Mucosa of stomach (tissue), 1 donor: ENCODE measurements around the gene TMSB4X.
"Not testable (repeated sequence)": the region's sequence is repeated elsewhere in the genome, so short reads cannot be mapped to it uniquely, and the experiment has no call there.

Source experiments
- H3K27me3 ChIP-seq: one replicate; pipeline ENCODE4 v1.7.0; 2013; ENCODE audit warnings: mild to moderate bottlenecking, low read length; ENCODE audit not compliant: control insufficient read depth, insufficient read depth
- H3K36me3 ChIP-seq: one replicate; pipeline ENCODE4 v1.7.0; 2013; ENCODE audit warnings: low read length; ENCODE audit not compliant: control insufficient read depth, insufficient read depth
- H3K4me1 ChIP-seq: one replicate; pipeline ENCODE4 v1.7.0; 2013; ENCODE audit warnings: mild to moderate bottlenecking, low read length; ENCODE audit not compliant: control insufficient read depth, insufficient read depth
- H3K4me3 ChIP-seq: one replicate; pipeline ENCODE4 v1.7.0; 2013; ENCODE audit warnings: low read length
- H3K9ac ChIP-seq: one replicate; pipeline ENCODE4 v1.7.0; 2013; ENCODE audit warnings: mild to moderate bottlenecking, low read length, moderate library complexity
- H3K9me3 ChIP-seq: one replicate; pipeline ENCODE4 v1.7.0; 2013; ENCODE audit warnings: mild to moderate bottlenecking, low read length, moderate library complexity; ENCODE audit not compliant: control insufficient read depth
- donor health status: Pancreatic carcinoma.

The TMSB4X gene

DNA sequence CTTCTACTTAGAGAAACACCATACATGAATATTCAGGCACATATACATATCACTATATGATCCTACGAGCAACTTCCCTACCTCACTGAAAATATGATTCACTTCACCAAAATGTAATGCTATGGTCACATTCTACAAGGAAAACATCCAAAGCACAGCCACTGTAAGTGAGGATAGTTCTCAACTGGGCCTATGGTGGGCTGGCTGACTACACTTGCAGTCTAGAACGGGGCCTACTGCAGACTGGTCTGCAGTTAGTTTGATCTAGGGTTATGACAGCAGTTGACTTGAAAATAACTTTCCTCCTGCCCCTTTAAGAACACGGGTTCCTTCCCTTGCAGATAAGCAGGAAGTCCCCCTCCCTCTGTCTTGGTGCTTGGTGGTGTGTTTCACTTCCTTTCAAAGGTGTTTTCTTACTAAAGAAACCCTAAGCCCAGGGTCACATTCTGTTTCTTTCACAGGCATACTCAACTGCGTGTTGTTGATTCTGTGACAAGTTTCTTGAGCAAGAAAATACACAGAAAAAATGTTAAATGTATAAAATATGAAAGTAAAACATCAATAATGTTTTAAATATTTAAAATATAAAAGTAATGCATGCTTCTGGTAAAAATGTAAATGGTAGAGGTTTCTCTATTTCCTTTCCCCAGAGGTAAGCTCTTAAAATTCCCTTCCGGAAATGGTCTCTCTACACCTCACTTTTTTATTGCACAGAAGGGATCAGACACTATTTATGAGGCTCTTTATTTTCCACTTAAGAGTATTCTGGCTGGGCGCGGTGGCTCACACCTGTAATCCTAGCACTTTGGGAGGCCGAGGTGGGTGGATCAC is 18.0 kb upstream of the TMSB4X start:
- H3K4me3 ChIP-seq, result no peak overlapping the region
- H3K9me3 ChIP-seq, result no peaks in the 10 kb centered on the region
- no peaks in the 10 kb centered on the region for H3K27me3 ChIP-seq
- no peaks in the 10 kb centered on the region for H3K36me3 ChIP-seq
- H3K4me1 ChIP-seq, result peaks cover 24% of the 10 kb centered on the region
- peak overlapping the region; percentile 31 for H3K9ac ChIP-seq

DNA sequence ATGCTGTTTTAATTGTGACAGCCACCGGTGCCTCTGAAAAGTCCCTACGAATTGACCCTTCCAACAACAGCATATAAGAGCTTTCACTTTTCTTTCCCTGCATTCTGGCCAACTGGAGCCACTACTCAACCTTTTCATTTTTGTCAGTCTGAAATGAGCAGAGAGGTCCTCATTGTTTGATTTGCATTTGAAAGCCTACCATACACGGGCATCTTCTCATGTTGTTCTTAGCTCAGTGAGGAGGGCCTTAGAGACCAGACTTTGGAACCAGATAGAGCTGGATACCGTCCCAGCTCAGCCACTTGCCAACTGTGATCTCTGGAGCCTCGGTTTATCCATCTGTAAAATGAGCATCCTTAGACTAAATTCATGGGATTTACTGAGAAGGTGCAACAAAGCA is 16.9 kb upstream of the TMSB4X start:
- peaks cover 24% of the 10 kb centered on the region for H3K4me1 ChIP-seq
- H3K9ac ChIP-seq, result no peak overlapping the region
- H3K9me3 ChIP-seq, result no peaks in the 10 kb centered on the region
- H3K4me3 ChIP-seq, result no peak overlapping the region
- no peaks in the 10 kb centered on the region for H3K27me3 ChIP-seq
- H3K36me3 ChIP-seq, result no peaks in the 10 kb centered on the region

DNA sequence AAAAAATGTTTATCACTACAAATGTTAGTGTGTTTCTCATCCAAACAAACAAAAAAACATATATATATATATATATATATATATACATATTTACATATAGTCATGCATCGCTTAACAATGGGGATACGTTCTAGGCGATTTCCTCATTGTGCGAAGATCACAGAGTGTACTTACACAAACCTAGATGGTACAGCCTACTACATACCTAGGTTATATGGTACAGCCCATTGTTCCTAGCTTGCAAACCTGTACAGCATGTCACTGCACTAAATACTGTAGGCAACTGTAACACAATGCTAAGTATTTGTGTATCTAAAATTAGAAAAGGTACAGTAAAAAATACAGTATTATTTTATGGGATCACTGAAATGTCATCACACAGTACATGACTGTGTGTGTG is 16.4 kb upstream of the TMSB4X start:
- Histone ChIP-seq H3K36me3 (no peaks in the 10 kb centered on the region), H3K9ac (no peak overlapping the region), H3K4me1 (peaks cover 24% of the 10 kb centered on the region), H3K4me3 (no peak overlapping the region), H3K9me3 (no peaks in the 10 kb centered on the region), H3K27me3 (no peaks in the 10 kb centered on the region)

DNA sequence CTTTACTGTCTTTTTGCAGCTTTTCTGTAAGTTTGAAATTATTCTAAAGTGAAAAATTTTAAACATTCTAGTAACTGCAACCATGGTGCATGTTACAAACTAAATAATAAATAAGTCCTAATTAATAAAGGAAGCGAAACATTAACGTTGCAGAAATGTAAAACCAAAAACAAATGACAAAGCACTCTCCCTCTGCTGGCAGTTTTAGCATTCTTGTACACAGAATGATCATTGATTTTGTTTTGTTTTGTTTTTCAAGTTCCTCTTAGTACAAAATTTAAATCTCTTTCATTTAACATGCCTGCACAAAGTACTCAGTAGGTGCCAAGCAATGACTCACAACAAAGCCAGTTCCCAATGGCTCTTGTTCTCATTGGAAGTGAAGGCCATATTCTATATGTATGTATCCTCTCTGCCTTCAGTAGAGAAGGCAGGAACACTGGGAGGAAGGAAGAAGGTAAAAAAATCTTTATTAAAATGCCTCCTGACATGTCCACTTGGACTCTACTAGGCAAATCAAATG is 13.7 kb upstream of the TMSB4X start:
- H3K27me3 ChIP-seq, result no peaks in the 10 kb centered on the region
- H3K9ac ChIP-seq, result no peak overlapping the region
- H3K9me3 ChIP-seq, result no peaks in the 10 kb centered on the region
- H3K4me3 ChIP-seq, result no peak overlapping the region
- no peaks in the 10 kb centered on the region for H3K36me3 ChIP-seq
- peaks cover 10% of the 10 kb centered on the region for H3K4me1 ChIP-seq

DNA sequence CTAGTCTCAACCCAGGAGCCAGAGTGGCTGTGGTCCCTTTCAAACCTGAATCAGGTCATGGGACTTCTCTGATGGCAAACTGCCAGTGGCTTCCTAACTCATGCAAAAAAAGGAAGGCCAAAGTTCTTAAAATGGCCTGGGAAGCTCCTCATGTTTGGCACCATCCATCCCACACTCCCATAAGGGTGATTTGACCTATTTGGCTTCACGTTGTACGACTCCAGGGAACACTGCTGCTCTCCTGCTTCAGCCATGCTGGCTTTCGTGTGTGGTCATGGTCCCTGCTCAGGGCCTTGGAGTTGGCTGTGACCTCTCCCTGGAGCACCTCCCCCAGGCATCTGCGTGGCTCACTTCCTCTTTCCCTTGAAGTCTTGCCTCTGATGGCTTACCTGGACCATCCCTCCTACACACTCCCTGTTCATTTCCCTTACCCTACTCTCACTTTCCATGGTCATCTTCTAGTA is 12.8 kb upstream of the TMSB4X start:
- Histone ChIP-seq H3K36me3 (no peaks in the 10 kb centered on the region), H3K4me3 (no peak overlapping the region), H3K27me3 (no peaks in the 10 kb centered on the region), H3K9me3 (no peaks in the 10 kb centered on the region), H3K9ac (no peak overlapping the region), H3K4me1 (peaks cover 3% of the 10 kb centered on the region)

DNA sequence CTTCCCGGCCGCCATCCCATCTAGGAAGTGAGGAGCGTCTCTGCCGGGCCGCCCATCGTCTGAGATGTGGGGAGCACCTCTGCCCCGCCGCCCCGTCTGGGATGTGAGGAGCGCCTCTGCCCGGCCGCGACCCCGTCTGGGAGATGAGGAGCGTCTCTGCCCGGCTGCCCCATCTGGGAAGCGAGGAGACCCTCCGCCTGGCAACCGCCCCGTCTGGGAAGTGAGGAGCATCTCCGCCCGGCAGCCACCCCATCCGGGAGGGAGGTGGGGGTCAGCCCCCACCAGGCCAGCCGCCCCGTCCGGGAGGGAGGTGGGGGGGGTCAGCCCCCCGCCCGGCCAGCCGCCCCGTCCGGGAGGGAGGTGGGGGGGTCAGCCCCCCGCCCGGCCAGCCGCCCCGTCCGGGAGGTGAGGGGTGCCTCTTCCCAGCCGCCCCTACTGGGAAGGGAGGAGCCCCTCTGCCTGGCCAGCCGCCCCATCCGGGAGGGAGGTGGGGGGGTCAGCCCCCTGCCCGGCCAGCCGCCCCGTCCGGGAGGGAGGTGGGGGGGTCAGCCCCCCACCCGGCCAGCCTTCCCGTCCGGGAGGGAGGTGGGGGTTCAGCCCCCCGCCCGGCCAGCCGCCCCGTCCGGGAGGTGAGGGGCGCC is 11.6 kb upstream of the TMSB4X start:
- H3K9ac ChIP-seq, H3K36me3 ChIP-seq, H3K9me3 ChIP-seq, H3K27me3 ChIP-seq, H3K4me1 ChIP-seq, H3K4me3 ChIP-seq: not testable (repeated sequence)

DNA sequence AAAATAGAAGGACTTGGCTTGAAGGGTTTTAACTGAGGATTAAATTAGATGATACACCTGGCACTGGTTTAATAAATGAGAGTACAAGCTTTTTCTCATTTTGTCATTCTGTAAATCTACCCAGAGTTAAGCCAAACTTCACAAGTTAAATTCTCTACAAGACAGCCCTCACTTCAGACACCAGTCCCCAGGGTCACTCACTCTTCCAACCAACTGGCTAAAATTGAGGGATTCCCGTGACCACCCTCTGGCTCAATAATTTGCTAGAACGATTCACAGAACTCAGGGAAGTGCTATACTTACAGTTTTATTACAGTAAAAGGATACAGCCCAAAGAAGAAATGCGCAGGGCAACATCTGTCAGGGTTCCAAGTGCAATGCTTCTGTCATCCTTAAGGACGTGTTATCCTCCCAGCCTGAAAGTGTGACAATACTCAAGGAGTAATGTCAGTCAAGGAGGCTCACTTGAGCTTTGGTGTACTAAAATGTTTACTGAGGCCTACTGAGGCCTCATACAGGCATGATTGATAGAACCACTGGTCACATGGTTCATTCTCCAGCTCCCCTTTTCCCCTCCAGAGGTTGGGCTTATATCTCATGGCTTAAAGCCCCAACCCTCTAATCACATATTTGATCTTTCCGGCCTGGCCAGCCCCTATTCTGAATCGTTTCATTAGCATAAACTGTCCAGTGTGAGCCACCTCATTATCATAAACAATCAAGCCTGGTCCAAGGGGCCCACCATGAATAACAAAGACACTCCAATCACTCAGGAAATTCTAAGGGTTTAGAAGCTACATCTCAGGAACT is 9.6 kb upstream of the TMSB4X start:
- H3K4me3 ChIP-seq, result no peak overlapping the region
- no peaks in the 10 kb centered on the region for H3K27me3 ChIP-seq
- no peaks in the 10 kb centered on the region for H3K9me3 ChIP-seq
- no peaks in the 10 kb centered on the region for H3K4me1 ChIP-seq
- no peaks in the 10 kb centered on the region for H3K36me3 ChIP-seq
- no peak overlapping the region for H3K9ac ChIP-seq

DNA sequence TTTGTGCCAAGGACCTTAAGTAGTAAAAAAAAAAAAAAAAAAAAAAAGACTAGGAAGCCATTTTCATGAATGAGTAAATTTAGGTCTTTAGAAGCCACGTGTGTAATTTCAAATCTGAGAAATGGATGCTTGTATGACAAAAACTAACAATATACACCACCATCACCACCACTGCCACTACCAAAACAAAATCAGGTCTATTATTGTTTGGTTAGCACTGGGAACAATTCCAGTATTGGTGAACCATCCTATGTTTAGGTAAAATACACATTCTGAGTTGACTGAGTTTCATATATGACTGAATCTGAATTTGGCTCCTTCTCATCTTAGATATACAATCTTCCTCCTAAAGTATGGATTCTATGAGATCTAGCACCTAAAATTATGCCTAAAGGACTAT is 8.8 kb upstream of the TMSB4X start:
- Histone ChIP-seq H3K27me3 (no peaks in the 10 kb centered on the region), H3K36me3 (no peaks in the 10 kb centered on the region), H3K4me1 (peaks cover 6% of the 10 kb centered on the region), H3K9ac (no peak overlapping the region), H3K9me3 (no peaks in the 10 kb centered on the region), H3K4me3 (no peak overlapping the region)

DNA sequence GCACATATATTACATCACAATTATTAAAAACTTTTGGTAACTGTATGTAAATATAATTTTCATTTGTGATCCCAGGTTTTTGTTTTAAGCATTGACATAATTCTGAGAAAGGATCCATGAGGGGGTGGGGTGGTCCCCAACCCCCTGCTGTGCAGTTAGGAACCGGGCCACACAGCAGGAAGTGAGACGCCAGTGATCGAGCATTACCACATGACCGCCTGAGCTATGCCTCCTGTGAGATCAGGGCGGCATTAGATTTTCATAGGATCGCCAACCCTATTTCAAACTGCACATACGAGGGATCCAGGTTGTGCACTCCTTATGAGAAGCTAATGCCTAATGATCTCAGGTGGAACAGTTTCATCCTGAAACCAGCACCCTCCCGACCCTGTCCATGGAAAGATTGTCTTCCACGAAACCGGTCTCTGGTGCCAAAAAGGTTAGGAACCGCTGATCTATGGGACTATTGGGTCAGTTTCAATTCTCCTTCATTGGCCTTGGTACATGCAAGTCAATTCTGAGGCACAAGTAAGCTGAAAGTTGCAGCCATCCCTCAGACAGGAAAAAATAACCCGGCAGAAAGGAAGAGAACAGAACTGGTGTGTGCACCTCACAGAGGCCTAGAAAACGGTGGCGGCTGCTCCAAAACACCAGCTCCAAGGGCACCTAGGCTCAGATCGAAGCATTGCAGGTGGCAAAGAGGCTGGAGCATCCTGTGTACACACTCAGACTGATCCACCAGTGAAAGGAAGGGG is 7.0 kb upstream of the TMSB4X start:
- Histone ChIP-seq H3K36me3 (no peaks in the 10 kb centered on the region), H3K4me1 (peaks cover 18% of the 10 kb centered on the region), H3K9me3 (no peaks in the 10 kb centered on the region), H3K4me3 (no peak overlapping the region), H3K27me3 (no peaks in the 10 kb centered on the region), H3K9ac (no peak overlapping the region)

DNA sequence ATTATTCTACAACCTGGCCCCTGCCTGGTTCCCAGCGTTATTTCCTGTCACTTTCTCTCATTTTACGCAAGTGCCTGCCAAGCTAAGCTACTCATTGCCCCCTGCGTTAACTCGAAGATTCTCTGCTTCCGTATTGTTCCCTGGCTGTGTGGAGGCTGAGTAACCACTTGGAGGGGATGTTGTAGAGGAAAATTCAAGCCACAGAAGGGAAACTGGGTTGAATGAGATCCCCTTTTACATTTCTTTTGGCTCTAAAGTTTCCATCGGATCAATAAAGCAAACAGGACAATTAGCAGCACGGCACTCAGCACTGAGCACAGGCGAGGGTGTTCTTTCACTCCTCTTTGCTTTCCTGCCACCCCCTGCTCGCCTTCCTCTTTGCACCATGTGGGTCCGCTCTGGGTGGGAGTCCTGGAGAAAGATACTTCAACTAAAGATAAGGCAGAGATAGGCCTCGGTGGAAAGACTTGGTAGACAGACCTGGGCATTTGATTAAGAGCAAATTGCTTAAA is 4.2 kb upstream of the TMSB4X start:
- H3K9me3 ChIP-seq, result no peaks in the 10 kb centered on the region
- H3K27me3 ChIP-seq, result no peaks in the 10 kb centered on the region
- H3K4me1 ChIP-seq, result peaks cover 18% of the 10 kb centered on the region
- H3K36me3 ChIP-seq, result peaks cover 7% of the 10 kb centered on the region
- no peak overlapping the region for H3K4me3 ChIP-seq
- H3K9ac ChIP-seq, result peak overlapping the region; percentile 90

DNA sequence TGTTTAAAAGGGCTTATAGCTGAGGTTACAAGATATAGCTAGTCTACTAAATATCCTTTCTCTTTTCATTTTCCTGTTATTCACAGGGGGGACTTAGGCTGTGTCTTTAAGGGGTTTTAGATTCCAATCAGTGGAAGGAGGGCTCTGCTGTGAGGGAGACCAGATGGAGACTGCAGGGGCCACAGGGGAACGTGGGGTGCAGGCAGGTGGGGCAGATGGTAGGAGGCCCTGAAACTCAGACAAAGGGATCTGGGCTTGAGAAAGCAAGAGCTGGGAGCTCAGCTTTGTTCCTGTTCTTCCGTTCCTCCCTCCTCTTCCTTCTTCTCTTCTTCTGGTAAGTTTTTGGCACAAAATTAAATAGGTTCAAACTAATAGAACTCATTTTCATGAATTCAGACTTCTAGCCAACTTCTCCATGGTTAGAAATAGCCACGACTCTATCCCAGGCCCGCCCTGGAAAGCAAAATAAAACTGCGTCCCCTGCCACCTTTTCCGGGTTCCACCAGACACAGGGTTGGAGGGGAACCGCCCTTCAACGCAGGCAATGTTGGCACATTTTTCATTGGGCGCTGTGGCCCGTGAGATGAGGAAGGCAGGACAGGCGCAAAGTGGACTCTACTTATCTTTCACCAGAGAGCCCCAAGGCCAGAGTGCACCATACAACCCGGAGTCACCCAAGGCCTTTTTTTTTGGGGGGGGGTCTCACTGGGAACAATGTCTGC is 3.5 kb upstream of the TMSB4X start:
- no peaks in the 10 kb centered on the region for H3K9me3 ChIP-seq
- peak overlapping the region; percentile 25 for H3K4me3 ChIP-seq
- peaks cover 18% of the 10 kb centered on the region for H3K4me1 ChIP-seq
- peak overlapping the region; percentile 90 for H3K9ac ChIP-seq
- H3K27me3 ChIP-seq, result no peaks in the 10 kb centered on the region
- peaks cover 9% of the 10 kb centered on the region for H3K36me3 ChIP-seq
